ENCODE data around the gene SPIRE1.

SPIRE1 gene

DNA sequence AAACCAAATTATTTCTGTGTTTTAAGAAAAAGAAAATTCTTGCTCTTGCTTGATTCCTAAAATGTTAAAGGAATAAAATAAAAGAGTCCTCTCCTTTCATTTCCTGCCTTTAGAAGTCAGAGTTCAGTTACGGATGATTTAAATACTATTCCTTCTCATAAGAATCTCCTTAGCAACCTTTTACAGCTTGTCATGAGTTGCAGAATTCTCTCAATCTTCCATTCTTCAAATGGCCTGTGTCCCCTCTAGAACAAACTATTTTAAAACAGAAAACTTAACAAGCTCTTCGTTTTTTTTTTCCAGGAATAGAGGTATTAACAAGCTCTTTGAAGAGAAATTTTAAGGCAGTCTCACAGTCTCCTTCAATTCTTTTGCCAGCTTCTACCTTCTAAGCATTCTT lies 42.2 kb downstream of the SPIRE1 start:
- Histone ChIP-seq H4K91ac (ENCODE audit: low read length) (no peak overlapping the region), H2AFZ (ENCODE audit: low read depth, low read length) (no peak overlapping the region), H3K27me3 (ENCODE audit: control insufficient read depth in 1 of 2, insufficient read depth in 1 of 2, low read length in 2 of 2) (no peaks in the 10 kb centered on the region), H3K9ac (ENCODE audit: low read length) (no peak overlapping the region), H3K4ac (ENCODE audit: low read depth in 1 of 2, low read length in 2 of 2) (no peak overlapping the region), H3K14ac (ENCODE audit: low read length in 2 of 2) (no peak overlapping the region), H2BK5ac (ENCODE audit: low read depth, low read length, poor library complexity, severe bottlenecking) (no peak overlapping the region), H3K79me1 (replicated peaks; ENCODE audit: low read length, poor library complexity, severe bottlenecking) (peaks cover 14% of the 10 kb centered on the region), H3K36me3 (ENCODE audit: control insufficient read depth in 1 of 2, insufficient read depth in 2 of 2, low read depth in 1 of 2, low read length in 2 of 2) (no peaks in the 10 kb centered on the region), H3K4me1 (ENCODE audit: control insufficient read depth, insufficient read depth, low read depth, low read length) (peaks cover under 1% of the 10 kb centered on the region), H3K9me3 (ENCODE audit: control insufficient read depth, low read length) (no peaks in the 10 kb centered on the region), H4K8ac (ENCODE audit: low read length) (no peak overlapping the region), H3K18ac (ENCODE audit: low read depth in 1 of 2, low read length in 2 of 2) (no peak overlapping the region), H3K4me3 (ENCODE audit: insufficient read depth in 1 of 2, low read depth in 1 of 2, low read length in 2 of 2) (no peak overlapping the region), H3K27ac (ENCODE audit: low read length, poor library complexity, severe bottlenecking) (no peak overlapping the region), H2BK15ac (ENCODE audit: low read depth, poor library complexity, severe bottlenecking) (no peak overlapping the region), H2BK120ac (ENCODE audit: low read depth, low read length) (no peak overlapping the region), H2AK5ac (ENCODE audit: low read length, severe bottlenecking) (no peak overlapping the region), H2BK12ac (ENCODE audit: low read length in 2 of 2) (no peak overlapping the region), H3K4me2 (ENCODE audit: low read length, poor library complexity, severe bottlenecking) (no peak overlapping the region), H3K23ac (ENCODE audit: low read length in 2 of 2) (no peak overlapping the region)
- DNase-seq: no peak
- 89% methylated on average over 2 of the region's 2 CpGs for WGBS

DNA sequence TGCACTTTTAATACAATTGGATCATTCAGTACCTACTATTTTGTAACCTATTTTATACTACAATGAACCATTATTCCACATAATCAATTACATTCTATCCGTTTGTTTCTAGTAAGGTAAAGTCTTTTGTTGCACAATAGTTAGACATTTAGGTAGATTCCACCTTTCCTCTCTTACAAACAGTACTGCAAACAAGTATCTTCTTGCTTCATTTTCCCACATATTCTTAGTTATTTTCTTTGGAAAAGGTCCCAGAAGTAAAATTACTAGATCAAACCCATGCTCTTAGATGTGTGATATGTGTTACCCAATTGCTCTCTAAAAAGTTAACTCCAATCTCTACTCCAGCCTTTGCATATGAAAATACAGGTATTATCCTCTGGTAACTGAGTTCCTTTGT lies 49.6 kb downstream of the SPIRE1 start:
- peaks cover 28% of the 10 kb centered on the region for H3K79me1 ChIP-seq (replicated peaks; ENCODE audit: low read length, poor library complexity, severe bottlenecking)
- H3K4ac ChIP-seq (ENCODE audit: low read depth in 1 of 2, low read length in 2 of 2): no peak overlapping the region
- WGBS: no CpG with 5 or more reads among the region's 1 CpG
- H3K36me3 ChIP-seq (ENCODE audit: control insufficient read depth in 1 of 2, insufficient read depth in 2 of 2, low read depth in 1 of 2, low read length in 2 of 2): no peaks in the 10 kb centered on the region
- H4K8ac ChIP-seq (ENCODE audit: low read length): no peak overlapping the region
- no peak overlapping the region for H2BK15ac ChIP-seq (ENCODE audit: low read depth, poor library complexity, severe bottlenecking)
- no peaks in the 10 kb centered on the region for H3K9me3 ChIP-seq (ENCODE audit: control insufficient read depth, low read length)
- DNase-seq: no peak
- H3K9ac ChIP-seq (ENCODE audit: low read length): no peak overlapping the region
- no peak overlapping the region for H2AFZ ChIP-seq (ENCODE audit: low read depth, low read length)
- H3K4me1 ChIP-seq (ENCODE audit: control insufficient read depth, insufficient read depth, low read depth, low read length): peaks cover 9% of the 10 kb centered on the region
- H2BK12ac ChIP-seq (ENCODE audit: low read length in 2 of 2): no peak overlapping the region
- H3K27me3 ChIP-seq (ENCODE audit: control insufficient read depth in 1 of 2, insufficient read depth in 1 of 2, low read length in 2 of 2): no peaks in the 10 kb centered on the region
- no peak overlapping the region for H3K18ac ChIP-seq (ENCODE audit: low read depth in 1 of 2, low read length in 2 of 2)
- no peak overlapping the region for H3K4me3 ChIP-seq (ENCODE audit: insufficient read depth in 1 of 2, low read depth in 1 of 2, low read length in 2 of 2)
- H4K91ac ChIP-seq (ENCODE audit: low read length): no peak overlapping the region
- no peak overlapping the region for H2BK120ac ChIP-seq (ENCODE audit: low read depth, low read length)
- no peak overlapping the region for H2AK5ac ChIP-seq (ENCODE audit: low read length, severe bottlenecking)
- no peak overlapping the region for H3K27ac ChIP-seq (ENCODE audit: low read length, poor library complexity, severe bottlenecking)
- no peak overlapping the region for H3K14ac ChIP-seq (ENCODE audit: low read length in 2 of 2)
- no peak overlapping the region for H3K4me2 ChIP-seq (ENCODE audit: low read length, poor library complexity, severe bottlenecking)
- H3K23ac ChIP-seq (ENCODE audit: low read length in 2 of 2): no peak overlapping the region
- H2BK5ac ChIP-seq (ENCODE audit: low read depth, low read length, poor library complexity, severe bottlenecking): no peak overlapping the region

DNA sequence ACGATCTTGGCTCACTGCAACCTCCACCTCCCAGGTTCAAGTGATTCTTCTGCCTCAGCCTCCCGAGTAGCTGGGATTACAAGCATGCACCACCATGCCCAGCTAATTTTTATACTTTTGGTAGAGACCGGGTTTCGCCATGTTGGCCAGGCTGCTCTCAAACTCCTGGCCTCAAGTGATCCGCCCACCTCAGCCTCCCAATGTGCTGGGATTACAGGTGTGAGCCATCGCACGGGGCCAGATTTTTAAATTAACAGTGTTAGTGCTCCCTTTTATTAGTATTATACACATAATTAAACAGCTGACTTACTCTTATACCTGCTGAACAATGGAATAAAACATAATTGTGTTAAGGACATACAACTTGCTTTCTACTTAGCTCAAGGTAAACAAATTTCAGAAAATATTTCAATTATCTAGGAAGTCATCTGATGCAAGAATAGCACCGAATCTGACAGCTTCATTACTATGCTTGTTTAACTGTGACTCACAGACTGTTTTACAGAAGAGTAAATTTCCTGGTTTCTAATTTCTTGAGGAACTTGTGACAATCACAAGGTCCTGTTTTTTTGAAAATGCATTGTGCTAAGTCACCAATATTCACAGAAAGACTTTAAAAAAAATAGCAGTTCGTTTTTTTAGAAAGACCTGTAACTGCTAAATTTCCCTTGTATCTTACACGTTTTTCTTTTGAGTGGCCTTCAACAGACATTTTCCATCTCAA lies 51.2 kb downstream of the SPIRE1 start:
- Histone ChIP-seq H3K27me3 (ENCODE audit: control insufficient read depth in 1 of 2, insufficient read depth in 1 of 2, low read length in 2 of 2) (no peaks in the 10 kb centered on the region), H3K4me3 (ENCODE audit: insufficient read depth in 1 of 2, low read depth in 1 of 2, low read length in 2 of 2) (no peak overlapping the region), H2AFZ (ENCODE audit: low read depth, low read length) (no peak overlapping the region), H3K79me1 (replicated peaks; ENCODE audit: low read length, poor library complexity, severe bottlenecking) (peaks cover 23% of the 10 kb centered on the region), H3K4me1 (ENCODE audit: control insufficient read depth, insufficient read depth, low read depth, low read length) (peaks cover 9% of the 10 kb centered on the region), H3K9me3 (ENCODE audit: control insufficient read depth, low read length) (no peaks in the 10 kb centered on the region), H3K27ac (ENCODE audit: low read length, poor library complexity, severe bottlenecking) (peak overlapping the region; percentile 69), H2BK12ac (ENCODE audit: low read length in 2 of 2) (peak overlapping the region in 1 of 2 experiments; percentile 61), H4K91ac (ENCODE audit: low read length) (no peak overlapping the region), H2BK15ac (ENCODE audit: low read depth, poor library complexity, severe bottlenecking) (no peak overlapping the region), H2BK120ac (ENCODE audit: low read depth, low read length) (no peak overlapping the region), H4K8ac (ENCODE audit: low read length) (no peak overlapping the region), H3K18ac (ENCODE audit: low read depth in 1 of 2, low read length in 2 of 2) (no peak overlapping the region), H3K36me3 (ENCODE audit: control insufficient read depth in 1 of 2, insufficient read depth in 2 of 2, low read depth in 1 of 2, low read length in 2 of 2) (no peaks in the 10 kb centered on the region), H3K4me2 (ENCODE audit: low read length, poor library complexity, severe bottlenecking) (no peak overlapping the region), H3K4ac (ENCODE audit: low read depth in 1 of 2, low read length in 2 of 2) (no peak overlapping the region), H3K14ac (ENCODE audit: low read length in 2 of 2) (no peak overlapping the region), H3K23ac (ENCODE audit: low read length in 2 of 2) (no peak overlapping the region), H2BK5ac (ENCODE audit: low read depth, low read length, poor library complexity, severe bottlenecking) (no peak overlapping the region), H3K9ac (ENCODE audit: low read length) (peak overlapping the region; percentile 84), H2AK5ac (ENCODE audit: low read length, severe bottlenecking) (no peak overlapping the region)
- peak; percentile 83 for DNase-seq
- WGBS: 77% methylated on average over 6 of the region's 10 CpGs

- H2BK12ac ChIP-seq (ENCODE audit: low read length in 2 of 2): no peak overlapping the region
- H3K79me1 ChIP-seq (replicated peaks; ENCODE audit: low read length, poor library complexity, severe bottlenecking): peaks cover 26% of the 10 kb centered on the region
- no peak overlapping the region for H3K4ac ChIP-seq (ENCODE audit: low read depth in 1 of 2, low read length in 2 of 2)
- no peak overlapping the region for H2AK5ac ChIP-seq (ENCODE audit: low read length, severe bottlenecking)
- H3K27me3 ChIP-seq (ENCODE audit: control insufficient read depth in 1 of 2, insufficient read depth in 1 of 2, low read length in 2 of 2): no peaks in the 10 kb centered on the region
- WGBS: 30% methylated on average over 2 of the region's 3 CpGs
- no peak overlapping the region for H2BK5ac ChIP-seq (ENCODE audit: low read depth, low read length, poor library complexity, severe bottlenecking)
- no peak overlapping the region for H3K23ac ChIP-seq (ENCODE audit: low read length in 2 of 2)
- peaks cover 7% of the 10 kb centered on the region for H3K4me1 ChIP-seq (ENCODE audit: control insufficient read depth, insufficient read depth, low read depth, low read length)
- no peak overlapping the region for H3K27ac ChIP-seq (ENCODE audit: low read length, poor library complexity, severe bottlenecking)
- no peak overlapping the region for H2BK120ac ChIP-seq (ENCODE audit: low read depth, low read length)
- H3K9ac ChIP-seq (ENCODE audit: low read length): no peak overlapping the region
- no peaks in the 10 kb centered on the region for H3K9me3 ChIP-seq (ENCODE audit: control insufficient read depth, low read length)
- H2AFZ ChIP-seq (ENCODE audit: low read depth, low read length): no peak overlapping the region
- H3K4me2 ChIP-seq (ENCODE audit: low read length, poor library complexity, severe bottlenecking): no peak overlapping the region
- peak overlapping the region in 1 of 2 experiments; percentile 82 for H3K14ac ChIP-seq (ENCODE audit: low read length in 2 of 2)
- H3K4me3 ChIP-seq (ENCODE audit: insufficient read depth in 1 of 2, low read depth in 1 of 2, low read length in 2 of 2): no peak overlapping the region
- H4K8ac ChIP-seq (ENCODE audit: low read length): no peak overlapping the region
- H3K18ac ChIP-seq (ENCODE audit: low read depth in 1 of 2, low read length in 2 of 2): no peak overlapping the region
- H3K36me3 ChIP-seq (ENCODE audit: control insufficient read depth in 1 of 2, insufficient read depth in 2 of 2, low read depth in 1 of 2, low read length in 2 of 2): no peaks in the 10 kb centered on the region
- no peak overlapping the region for H2BK15ac ChIP-seq (ENCODE audit: low read depth, poor library complexity, severe bottlenecking)
- DNase-seq: no peak
- no peak overlapping the region for H4K91ac ChIP-seq (ENCODE audit: low read length)
Observed at GRCh38 chr18:12604445-12605007, 53.4 kb downstream of the SPIRE1 start.
